Activated CD4-positive, alpha-beta T cell treated with anti-CD3 and anti-CD28 coated beads for 48 hours (primary cell): ENCODE measurements around the gene OTUB2.

Experiments used
- DNase-seq: peaks from one replicate; pipeline ENCODE4 v3.0.0-alpha.2; 2020

OTUB2 gene

DNA sequence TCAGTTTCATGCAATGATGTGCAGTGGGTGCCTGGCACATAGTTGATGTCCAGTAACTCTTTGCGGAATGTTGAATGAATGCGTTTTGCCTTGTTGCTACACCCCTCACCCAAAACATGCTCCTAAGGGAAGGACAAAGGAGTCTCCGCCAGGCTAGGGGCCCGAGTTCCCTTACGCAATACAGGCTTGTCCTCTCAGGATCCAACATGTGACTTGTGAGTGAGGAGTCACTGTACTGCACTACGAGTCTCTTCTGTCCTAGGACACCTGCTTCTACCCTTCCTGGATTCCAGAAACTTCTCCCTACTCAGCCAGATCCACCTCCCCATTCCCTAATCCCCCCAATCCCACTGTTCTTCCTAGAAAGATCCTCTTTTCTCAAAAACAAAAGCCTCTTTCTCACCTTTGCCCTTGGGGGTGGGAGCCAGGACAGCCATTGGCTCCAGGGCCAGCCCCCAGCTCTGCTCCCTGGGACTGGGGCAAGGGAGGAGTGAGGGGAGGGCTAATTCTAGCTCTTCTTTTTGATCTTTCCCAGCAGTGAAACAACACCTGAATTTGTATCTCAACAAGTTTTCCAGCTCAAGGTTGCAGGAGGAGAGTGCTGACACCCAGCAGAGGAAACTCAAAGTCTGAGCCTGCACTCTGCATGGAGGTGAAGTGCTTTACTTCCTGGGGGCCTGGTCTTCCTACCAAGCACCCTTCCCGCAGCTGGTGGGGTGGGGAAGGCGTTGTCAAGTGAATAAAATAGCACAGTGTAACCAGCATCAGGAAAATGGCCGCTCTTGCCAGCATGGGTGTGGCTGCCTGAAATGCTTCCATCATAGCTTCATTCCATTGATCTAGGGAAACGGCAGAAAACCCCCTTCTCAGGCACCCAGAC, 3.4 kb upstream of the OTUB2 start:
- DNase-seq: no peak

DNA sequence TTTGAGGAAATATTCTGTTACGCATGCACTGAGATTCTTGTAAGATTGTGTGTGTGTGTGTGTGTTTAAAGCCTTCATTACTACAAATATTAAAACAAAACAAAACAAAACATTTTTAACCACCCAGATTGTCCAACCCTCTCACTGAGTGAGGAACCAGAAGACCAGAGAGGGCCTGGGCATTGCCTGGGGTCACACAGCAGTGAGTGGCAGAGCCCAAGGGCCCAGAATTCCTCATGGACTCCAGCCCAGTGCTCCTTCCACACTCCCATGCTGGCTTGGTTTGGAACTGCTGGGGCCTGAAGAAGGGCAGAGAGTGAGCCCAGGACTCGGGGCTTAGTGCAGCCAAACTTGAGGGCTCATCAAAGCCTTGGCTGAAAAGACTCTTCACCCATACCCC, 1.6 kb upstream of the OTUB2 start:
- DNase-seq: no peak

DNA sequence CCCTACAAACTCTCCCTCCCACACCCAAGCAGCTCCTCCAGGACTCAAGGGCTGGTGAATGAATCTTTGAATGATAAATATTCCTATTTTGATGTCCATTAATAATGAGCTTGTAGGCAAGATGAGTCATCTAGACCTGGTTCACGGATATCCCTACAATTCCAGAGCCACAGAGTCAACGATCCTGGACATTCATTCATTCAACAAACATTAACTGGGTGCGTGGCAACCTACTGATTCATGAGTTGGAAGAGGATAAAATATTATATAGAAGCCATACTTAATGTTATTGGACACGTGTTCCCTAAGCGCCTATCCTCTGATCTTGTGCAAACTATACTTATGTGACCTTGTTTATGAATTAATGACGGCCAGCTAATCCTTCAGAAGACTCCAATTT, 420 bp upstream of the OTUB2 start:
- DNase-seq: no peak

DNA sequence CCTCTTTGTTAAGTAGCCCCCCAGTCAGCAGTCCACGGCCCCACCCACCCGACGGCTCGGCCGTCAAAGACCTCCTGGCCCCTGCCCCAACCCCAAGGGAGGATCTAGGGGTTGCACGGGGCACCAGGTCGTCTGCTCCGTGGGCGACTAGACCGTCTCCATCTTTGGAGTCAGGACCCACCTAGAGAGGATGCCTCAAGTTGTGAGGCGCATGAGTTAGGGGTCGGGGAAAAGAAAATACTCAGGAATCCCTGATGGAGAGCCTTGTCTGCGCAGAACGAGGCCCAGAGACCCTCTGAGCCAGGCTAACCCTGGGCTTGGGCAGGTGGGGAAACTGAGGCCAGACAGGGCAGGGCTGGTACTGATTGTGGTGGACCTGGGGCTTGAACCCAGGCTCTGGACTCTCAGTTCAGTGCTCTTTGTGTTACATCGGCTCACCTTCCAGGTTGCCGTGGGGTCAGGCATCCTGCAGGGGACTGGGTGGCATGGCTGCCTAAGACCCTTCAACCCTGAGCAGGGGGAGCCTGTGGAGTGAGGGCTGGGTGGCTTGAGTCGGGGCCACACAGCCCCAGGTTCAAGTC, 839 bp downstream of the OTUB2 start:
- DNase-seq: no peak

DNA sequence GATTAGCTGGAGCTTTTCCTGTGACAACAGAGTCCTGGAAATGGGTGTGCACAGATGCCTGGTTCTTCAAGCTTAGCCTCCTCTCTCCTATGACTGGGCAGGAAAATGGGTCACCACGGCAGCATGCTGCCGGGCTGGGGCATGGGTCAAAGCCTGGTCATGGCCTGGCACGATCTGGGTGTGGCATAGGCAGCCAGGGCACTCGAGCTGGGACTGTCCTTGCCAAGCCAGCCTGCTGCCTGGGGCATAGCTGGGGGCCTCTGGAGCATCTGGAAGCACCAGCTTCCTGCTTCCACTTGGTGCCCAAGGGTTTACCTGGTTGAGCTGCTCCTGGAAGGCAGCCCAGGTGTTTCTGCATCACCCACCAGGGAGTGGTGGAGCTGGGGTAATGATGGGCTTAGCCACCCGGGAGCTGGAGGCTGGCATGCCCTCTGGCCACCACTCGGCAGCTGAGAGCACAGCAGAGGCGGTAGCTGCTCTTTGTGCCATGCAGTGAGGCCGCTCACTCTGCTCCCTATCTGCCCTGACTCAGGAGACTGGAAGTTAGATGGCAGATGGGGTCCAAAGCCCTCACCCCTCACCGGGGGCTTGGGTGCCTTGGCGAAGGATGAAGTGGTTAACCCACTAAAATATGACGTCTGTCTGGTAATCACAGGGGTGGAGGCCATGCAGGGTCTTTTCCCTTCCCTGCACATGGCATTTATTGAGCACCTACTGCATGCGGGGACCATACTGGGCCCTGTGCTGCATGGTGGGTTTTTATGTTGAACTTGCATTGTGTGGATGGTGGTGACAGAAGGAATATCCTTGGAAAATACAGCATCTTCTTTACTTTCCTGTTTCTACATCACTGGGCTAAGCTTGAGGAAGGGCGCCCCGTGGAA, 1.7 kb downstream of the OTUB2 start:
- no peak for DNase-seq

DNA sequence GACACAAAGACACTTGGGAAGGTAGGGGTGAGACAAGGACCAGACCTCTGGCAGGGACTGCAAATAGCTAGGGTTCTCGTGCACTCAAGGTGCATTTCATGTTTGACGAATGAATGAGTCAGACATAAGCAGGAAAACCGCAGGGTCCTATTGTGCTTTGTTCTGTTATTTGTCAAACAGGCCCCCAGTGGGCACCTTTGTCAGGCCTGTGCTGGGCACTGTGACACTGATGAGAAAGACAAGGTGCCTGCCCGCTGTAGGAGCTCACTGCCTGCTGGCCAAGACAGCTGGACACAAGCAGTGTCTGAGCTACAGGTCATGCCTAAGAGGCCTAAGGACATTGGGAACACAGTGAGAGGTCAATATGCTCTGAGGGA, 2.3 kb downstream of the OTUB2 start:
- peak; percentile 40 for DNase-seq

DNA sequence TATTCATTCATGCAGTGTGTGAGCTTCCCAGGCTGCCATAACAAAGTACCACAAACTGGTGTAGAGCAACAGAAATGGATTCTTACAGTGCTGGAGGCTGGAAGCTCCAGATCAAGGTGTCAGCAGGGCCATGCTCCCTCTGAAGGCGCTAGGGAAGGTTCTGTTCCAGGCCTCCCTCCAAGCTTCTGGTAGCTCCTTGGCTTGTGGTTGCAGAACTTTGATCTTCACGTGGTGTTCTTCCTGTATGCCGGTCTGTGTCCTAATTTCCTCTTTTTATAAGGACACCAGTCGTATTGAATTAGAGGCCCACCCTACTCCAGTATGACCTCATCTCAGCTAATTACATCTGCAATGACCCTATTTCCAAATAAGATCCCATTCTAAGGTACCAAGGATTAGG, 3.1 kb downstream of the OTUB2 start:
- DNase-seq: no peak

DNA sequence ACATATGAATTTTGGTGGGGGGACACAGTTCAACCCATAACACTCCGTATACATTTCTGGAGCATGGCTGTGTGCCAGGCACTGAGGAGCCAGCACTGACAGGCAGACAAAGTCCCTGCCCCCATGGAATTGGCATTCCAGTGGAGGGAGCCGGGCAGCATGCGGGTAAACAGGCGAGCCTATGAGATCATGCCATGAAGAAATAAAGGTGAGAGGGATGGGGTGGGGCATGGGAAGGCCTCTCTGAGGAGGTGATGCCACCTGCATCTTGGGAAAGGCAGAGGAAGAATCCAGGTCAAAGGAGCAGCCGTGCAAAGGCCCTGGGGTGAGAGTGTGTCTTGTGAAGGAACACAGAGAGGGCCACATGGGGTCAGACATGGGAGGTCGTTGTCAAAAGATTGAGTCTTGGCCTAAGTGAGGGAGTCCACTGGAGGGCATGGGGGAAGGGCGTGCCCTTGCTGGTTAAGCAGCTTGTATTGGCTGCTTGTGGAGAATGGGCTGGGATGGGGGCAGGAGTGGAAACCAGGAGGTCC, 3.6 kb downstream of the OTUB2 start:
- no peak for DNase-seq

DNA sequence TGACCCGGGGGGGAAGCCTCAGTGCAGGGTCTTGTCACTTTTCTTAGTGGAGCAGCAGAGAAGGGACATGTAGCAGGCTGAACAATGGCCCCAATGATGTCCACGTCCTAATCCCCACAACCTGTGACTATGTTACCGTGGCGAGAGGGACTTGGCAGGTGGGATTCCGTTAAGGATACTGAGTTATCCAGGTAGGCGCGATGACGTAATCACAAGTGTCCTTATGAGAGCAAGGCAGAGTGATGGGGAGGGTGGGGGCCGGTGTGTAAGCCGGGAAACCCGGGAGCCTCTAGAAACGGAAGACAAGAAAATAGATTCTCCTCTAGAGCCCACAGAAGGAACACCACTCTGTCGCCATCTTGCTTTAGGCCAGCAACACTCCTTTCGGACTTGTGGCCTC, 4.4 kb downstream of the OTUB2 start:
- DNase-seq: no peak

DNA sequence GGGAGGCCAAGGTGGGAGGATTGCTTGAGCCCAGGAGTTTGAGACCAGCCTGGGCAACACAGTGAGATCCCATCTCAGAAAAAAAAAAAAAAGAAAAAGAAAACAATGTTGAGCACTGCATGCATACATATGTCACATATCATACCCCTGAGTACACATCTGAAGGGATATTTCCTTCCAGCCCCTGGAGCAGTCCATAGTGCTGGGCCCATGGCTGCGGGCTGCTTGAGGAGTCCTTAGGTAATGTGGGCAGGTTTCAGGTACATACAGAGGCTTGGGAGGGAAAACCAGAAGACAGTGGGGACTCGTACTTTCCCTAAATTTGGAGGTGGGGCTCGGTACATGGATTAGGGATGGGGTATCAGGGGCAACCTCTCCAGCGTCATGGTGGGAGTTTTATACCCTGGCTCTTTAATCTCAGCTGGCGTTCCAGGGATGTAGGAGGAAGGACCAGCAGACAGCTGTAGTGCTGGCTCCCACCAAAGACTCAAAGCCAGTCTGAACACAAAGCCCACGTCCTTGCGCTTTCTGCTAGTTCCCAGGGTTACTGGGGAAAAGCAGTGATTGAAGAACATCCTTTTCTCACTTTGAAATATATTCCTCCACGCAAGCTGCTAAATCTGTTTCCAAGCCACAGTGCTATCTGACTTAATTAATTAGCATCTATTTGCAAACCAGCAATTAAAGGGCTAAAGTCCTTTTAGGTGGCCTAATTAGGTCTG, 5.2 kb downstream of the OTUB2 start:
- DNase-seq: no peak

DNA sequence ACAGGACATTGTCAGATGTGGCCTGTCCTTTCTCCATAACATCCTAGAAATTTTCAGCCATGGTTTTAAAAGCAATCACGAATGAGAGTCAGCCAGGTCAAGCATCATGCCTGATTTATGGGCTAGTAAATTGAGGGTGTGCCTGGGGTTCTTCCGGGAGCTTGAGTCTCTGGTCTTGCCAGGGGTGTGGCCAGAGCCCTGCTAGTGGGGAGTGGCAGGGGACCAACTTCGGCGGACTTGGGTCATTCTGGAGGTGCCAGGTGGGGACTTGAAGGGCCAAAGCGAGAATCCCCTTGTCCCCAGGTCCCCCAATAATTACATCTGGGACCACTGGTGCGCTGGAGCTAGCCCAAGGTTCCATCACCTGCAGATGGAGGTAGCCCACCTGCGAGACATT, 5.7 kb downstream of the OTUB2 start:
- no peak for DNase-seq

DNA sequence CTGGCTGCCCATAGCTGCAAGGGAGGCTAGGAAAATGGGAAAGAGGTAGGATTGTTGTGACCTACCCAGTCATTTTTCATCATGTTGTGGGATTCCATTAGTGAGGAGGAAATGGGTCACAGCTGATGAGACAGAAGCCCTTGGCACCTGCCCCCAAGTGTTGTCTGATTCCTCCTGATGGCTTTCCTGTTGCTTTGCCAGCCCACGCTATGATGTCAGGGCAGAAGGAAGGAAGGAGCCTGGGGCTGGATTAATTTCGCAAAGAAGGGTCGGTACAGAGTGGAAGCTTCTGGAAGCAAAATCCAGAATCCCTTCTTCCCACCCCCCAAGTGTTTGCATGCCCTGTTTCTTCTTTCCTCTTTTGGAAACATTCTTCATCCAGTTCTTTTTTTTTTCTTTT, 8.7 kb downstream of the OTUB2 start:
- no peak for DNase-seq

DNA sequence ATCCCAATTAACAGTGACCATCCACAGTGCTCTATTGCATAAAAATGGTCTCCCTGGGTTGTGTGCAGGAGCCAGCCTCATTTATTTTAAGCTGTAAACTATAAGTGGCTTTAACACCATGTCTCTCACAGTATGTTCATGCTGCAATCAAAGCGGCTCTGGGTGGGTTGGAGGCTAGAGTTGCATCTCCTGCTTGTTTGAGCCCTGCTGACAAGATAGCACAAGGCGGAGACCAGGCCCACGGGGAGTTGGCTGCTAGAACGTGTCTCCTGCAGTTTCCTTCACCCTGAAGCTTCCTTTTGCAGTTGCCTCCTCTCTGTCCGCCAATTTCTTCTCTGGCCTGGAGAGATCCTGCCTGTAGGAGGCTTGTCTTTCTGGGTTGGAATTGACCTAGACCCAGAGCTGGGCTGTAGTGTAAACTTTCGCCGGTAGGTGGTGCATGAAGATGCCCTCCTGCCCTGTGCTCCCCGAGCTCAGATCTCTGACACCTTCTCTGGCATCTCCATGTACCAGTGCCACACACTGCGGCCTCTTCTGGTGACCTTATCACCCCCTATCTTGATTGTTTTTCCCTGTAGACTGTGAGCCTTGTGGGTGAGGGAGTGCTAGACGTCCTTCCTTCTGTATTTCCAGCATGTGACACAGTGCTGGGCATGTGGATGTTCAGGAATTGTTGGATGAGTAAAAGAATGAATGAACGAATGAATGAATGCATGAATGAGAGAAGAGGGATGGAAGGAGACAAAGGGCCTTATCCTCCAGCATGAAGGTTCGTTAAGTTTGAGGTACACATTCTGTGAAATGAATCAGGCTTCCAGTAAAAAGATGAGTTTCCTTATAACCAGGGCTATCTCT, 10.4 kb downstream of the OTUB2 start:
- DNase-seq: peak; percentile 87

DNA sequence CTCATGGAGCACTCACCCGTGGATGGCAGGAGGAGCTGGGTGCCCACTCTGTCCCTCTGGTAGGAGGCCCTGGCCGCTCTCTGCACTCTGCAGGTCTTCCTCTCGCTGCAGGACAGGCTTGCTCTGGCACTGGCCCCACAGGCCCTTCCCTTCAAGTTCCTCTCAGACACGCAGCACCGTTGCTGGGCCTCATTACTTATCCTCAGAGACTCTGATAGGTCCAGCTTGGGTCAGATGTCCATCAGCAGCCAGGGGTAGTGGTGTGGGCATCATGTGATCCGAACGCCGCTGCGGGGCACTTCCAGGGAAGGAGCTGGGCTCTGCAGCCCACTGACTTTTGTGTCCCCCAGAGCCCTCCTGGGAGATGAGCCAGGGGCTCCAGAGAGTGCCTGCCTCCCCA, 11.8 kb downstream of the OTUB2 start:
- no peak for DNase-seq

DNA sequence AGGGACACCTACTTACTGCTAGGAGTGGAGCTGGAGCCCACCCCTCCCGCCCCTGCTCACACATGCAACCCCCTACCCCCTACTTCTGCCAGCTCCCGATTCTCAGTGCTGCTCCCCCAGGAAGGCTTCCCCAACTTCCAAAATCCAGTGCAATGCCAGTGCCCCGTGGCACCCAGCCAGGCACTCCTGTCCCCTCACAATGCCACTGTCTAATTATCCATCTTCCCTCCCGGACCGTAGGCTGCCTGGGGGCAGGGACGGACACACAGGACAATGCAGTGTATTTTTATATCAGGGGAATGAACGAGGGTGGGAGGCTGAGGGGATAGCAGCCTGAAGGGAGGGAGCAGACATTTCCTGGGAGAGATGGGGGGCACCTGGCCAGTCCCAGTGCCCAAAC, 12.4 kb downstream of the OTUB2 start:
- no peak for DNase-seq

DNA sequence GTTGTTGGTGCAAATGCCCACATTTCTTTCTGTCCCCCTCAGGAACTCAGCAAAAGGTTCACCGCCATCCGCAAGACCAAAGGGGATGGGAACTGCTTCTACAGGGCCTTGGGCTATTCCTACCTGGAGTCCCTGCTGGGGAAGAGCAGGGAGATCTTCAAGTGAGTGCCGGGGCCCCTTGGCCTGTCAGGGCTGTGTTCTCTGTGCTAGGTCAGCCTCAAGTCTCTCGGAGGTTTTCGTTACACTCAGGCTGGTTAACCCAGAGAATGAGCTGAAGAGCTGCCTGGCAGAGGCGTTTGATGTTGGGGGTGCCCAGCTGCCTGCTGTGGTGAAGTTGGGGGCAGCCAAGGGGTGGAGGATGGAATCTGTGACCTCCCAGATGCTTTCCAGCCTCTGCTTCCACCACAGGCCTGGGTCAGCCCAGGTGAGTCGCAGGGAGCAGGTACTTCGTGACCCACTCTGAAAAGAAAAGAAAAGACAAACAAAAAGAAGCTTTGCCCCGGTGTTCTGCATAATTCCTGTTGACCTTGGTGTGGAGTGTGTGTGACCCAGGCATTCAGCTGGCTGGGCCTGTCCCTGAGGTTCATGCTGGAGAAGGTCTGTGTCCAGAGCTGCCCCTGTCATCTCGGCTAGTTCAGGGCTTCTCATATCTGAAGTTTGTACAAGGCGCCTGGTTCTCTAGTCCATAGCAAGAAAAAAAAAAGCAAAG, 12.9 kb downstream of the OTUB2 start:
- DNase-seq: no peak

DNA sequence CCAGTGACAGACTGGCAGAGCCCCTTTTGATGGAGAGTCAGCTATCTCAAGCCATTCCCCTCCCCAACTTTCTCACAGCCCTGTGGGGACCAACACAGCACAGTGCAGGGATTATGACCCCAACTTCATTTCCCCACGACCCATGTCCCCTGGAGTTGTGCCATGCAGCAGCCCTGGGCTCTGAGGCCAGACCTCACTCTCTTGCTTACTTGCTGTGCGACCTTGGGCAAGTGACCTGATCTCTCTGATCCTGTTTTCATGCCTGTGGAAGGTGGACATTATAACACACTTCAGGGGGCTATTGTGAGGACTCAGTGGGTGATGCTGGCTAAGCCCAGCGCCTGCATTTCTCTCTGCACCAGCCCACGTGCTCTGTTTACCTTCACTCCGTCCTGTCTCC, 14.1 kb downstream of the OTUB2 start:
- DNase-seq: no peak

DNA sequence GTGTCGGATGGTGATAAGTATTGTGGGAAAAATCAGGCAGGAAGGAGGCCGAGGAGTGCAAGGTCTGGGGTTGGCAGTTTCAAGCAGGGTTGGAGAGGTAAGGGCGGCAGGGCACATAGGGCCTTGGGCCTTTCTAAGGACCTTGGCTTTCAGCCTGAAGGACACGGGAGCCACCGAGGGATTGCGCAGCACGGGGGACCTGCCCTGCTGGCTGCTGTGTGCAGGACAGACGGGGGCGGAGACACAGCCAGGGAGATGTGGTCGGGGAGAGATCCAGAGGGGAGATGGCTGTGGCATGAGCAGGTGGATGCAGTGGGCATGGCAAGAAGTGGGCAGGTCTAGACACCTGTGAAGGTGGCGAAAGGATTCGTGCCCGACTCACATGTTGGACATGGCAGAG, 14.7 kb downstream of the OTUB2 start:
- no peak for DNase-seq

DNA sequence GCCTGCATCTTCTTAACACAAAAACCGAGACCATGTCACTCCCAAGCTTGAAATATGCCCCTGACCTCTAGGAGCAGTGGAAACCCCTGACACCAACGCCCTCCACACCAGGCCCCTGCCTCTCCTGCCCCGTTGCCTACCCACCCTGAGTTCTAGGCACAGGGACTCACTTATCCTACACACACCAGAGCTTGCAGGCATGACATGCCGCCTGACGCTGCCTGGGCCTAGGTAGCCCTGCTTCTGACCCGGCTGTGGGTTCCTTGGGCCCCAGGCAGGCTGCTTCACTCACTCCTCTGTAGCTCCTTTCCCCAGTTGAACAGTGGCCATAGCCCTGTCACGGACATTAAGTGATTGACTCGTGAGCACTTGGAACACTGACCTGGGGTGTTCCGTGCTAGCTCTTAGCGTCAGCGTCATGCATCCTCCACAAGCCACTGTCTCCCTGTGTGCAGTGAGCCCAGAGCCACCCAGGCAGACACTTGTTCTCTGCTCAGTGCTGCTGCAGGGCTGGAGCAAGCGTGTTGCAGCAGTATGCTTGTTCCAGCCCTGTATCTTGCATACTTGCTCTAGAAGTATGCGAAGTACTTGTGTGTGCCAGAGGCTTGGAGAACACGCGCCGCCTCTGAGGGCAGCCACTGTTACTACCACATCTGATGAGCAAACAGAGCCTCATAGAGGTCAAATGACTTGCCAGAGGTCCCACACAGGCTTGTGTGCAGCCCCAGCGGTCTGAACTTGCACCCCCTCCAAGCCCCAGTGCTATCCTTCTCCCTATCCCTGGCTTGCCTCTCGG, 15.6 kb downstream of the OTUB2 start:
- DNase-seq: no peak

DNA sequence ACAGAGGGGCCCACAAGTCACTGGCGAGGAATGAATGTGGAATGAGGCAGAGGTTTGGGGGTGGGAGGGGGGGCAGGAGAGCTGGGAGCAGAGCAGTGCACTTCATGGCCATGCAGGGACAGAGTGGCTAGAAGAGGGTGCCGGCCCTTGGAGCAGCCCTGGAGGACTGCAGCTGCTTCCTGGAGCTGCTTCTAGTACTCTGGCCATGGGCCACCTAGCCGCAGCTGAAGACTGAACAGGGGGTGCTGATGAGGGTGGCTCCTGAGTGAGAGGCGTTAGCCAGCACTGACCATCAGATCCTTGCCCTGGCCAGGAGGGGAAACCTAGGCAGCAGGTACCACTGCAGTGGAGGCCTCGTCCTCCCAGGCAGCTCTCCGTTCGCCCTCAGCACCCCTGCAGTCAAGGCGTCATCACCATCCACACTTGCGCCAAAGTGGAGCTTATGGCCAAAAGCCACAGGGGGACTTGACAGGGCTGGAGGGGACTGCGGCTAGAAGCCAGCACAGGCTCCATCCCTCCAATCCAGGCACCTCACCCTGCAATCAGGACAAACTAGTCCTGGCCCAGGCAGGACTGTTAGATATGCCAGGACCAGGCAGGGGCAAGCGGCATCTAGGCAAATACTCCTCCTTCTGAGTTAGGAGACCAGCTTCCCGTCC, 16.4 kb downstream of the OTUB2 start:
- DNase-seq: no peak
